ENCODE measurements around the gene MX2. TPM values are rescaled to one million over a fixed set of nuclear protein-coding genes. Genes with fewer than 3 reads are reported as not detected.

MX2 gene
- polyA plus RNA-seq, 4 donors: 0.78 to 2.1 (median 1.6) TPM

GRCh38 chr21:41458559-41458958, 96.7 kb downstream of the MX2 start:
- no peak for DNase-seq (ENCODE audit: low read depth in 4 of 4, low spot score in 3 of 4)

Other genes starting within 250 kb of the MX2 start
- gene BACE2, start 193.9 kb upstream of the MX2 start, polyA plus RNA-seq (ENCODE audit: insufficient read length in 4 of 4): 10 to 100 TPM; 29.2 to 34.9 (median 31.2) TPM
- gene FAM3B, start 45.2 kb upstream of the MX2 start, polyA plus RNA-seq (ENCODE audit: insufficient read length in 4 of 4): 10 to 100 TPM; 15.2 to 25.2 (median 24.4) TPM
- 1 to 10 TPM; 6.4 to 9.7 (median 8.6) TPM for gene MX1, start 64.2 kb downstream of the MX2 start, polyA plus RNA-seq (ENCODE audit: insufficient read length in 4 of 4)
- gene TMPRSS2, start 146.1 kb downstream of the MX2 start, polyA plus RNA-seq (ENCODE audit: insufficient read length in 4 of 4): 10 to 100 TPM; 35.5 to 50.1 (median 37.1) TPM